Gastrocnemius medialis (tissue), 4 donors: Measurements from ENCODE around the gene RPS6KA4. TPM values are rescaled to one million over a fixed set of nuclear protein-coding genes. Genes with fewer than 3 reads are reported as not detected.

Experiments
- microRNA counts, 2 donors: library from miRNA; unstranded; fragments of <30 nt; microRNA quantifications; one replicate each; lab custom pipeline; 2016
- microRNA-seq, 2 donors: library from miRNA; unstranded; fragments of <30 nt; microRNA quantifications; one replicate each; pipeline ENCODE4, GENCODE V29; 2016; ENCODE audit warnings: borderline replicate concordance in 2 of 2
- total RNA-seq, 4 donors: library from RNA; depleted of rRNA; stranded (reverse); fragments of >200 nt; gene quantifications; one replicate each; pipeline versions ENCODE4 v1.1.0 to v1.2.3, GENCODE V29; 2016

The RPS6KA4 gene
- total RNA-seq, 4 donors from 2014 or later, result 16.6 to 27.0 (median 17.2) TPM

MicroRNAs within 50 kb of the gene (microRNA counts, 767-probe panel; counts per million panel counts)
- 356 to 448 counts per million in 2 donors for microRNA hsa-miR-1237 (lab: Ali Mortazavi, UCI)

Small RNA genes lying within 50 kb of the gene (microRNA-seq; reads per million reads assigned to microRNA genes)
- gene MIR1237 (0 reads per million in 2 donors), gene MIR7155 (0 reads per million in 2 donors)

Other genes starting within 250 kb of the RPS6KA4 start
- gene MACROD1, start 193.0 kb upstream of the RPS6KA4 start, total RNA-seq, result 100 to 1,000 TPM; 162 to 308 (median 205) TPM
- gene STIP1, start 173.0 kb upstream of the RPS6KA4 start, total RNA-seq, result 100 to 1,000 TPM; 141 to 193 (median 168) TPM
- 10 to 100 TPM in 1 of 4 donors, 1 to 10 TPM in 3; 2.8 to 10.4 (median 6.1) TPM for gene FERMT3, start 152.4 kb upstream of the RPS6KA4 start, total RNA-seq
- gene TRPT1, start 133.0 kb upstream of the RPS6KA4 start, total RNA-seq, result 100 to 1,000 TPM in 3 of 4 donors, 10 to 100 TPM in 1; 80.9 to 231 (median 139) TPM
- 10 to 100 TPM; 32.3 to 70.7 (median 53.4) TPM for gene NUDT22, start 132.9 kb upstream of the RPS6KA4 start, total RNA-seq
- gene DNAJC4, start 128.6 kb upstream of the RPS6KA4 start, total RNA-seq, result 10 to 100 TPM; 13.8 to 30.0 (median 18.9) TPM
- gene VEGFB, start 124.6 kb upstream of the RPS6KA4 start, total RNA-seq, result 10 to 100 TPM; 33.6 to 87.5 (median 58.2) TPM
- gene FKBP2, start 118.1 kb upstream of the RPS6KA4 start, total RNA-seq, result 10 to 100 TPM; 20.2 to 54.7 (median 27.6) TPM
- 100 to 1,000 TPM; 144 to 444 (median 237) TPM for gene PPP1R14B, start 112.2 kb upstream of the RPS6KA4 start, total RNA-seq
- gene PLCB3, start 107.6 kb upstream of the RPS6KA4 start, total RNA-seq, result 1 to 10 TPM; 4.7 to 9.7 (median 6.2) TPM
- 10 to 100 TPM; 27.8 to 88.0 (median 76.3) TPM for gene BAD, start 74.5 kb upstream of the RPS6KA4 start, total RNA-seq
- 10 to 100 TPM; 13.8 to 28.9 (median 20.4) TPM for gene GPR137, start 73.3 kb upstream of the RPS6KA4 start, total RNA-seq
- gene KCNK4, start 67.9 kb upstream of the RPS6KA4 start, total RNA-seq, result not detected
- not detected for gene CATSPERZ, start 58.8 kb upstream of the RPS6KA4 start, total RNA-seq
- 100 to 1,000 TPM; 192 to 471 (median 260) TPM for gene ESRRA, start 53.6 kb upstream of the RPS6KA4 start, total RNA-seq
- gene TRMT112, start 41.6 kb upstream of the RPS6KA4 start, total RNA-seq, result 100 to 1,000 TPM; 133 to 226 (median 194) TPM
- 100 to 1,000 TPM; 170 to 257 (median 219) TPM for gene PRDX5, start 41.0 kb upstream of the RPS6KA4 start, total RNA-seq
- 1 to 10 TPM in 3 of 4 donors, under 1 TPM in 1; 0.98 to 5.2 (median 2.1) TPM for gene CCDC88B, start 19.0 kb upstream of the RPS6KA4 start, total RNA-seq
- gene SLC22A11, start 196.8 kb downstream of the RPS6KA4 start, total RNA-seq, result not detected
- not detected for gene SLC22A12, start 232.1 kb downstream of the RPS6KA4 start, total RNA-seq